ENCODE measurements around the gene NR2E1. TPM values are rescaled to one million over a fixed set of nuclear protein-coding genes. Genes with fewer than 3 reads are reported as not detected.

NR2E1 gene
- total RNA-seq, 1 experiment from 2014 or later = not detected

Other genes with a start within 250 kb of the NR2E1 start
- 68.0 to 97.6 TPM (median 71.2 TPM) in 3 replicates for gene SEC63, start 207.8 kb upstream of the NR2E1 start, total RNA-seq (2021)
- gene OSTM1, start 91.3 kb upstream of the NR2E1 start, total RNA-seq (2021) = 25.3 to 34.1 TPM (median 27.6 TPM) in 3 replicates
- 65.1 to 66.1 TPM (median 65.5 TPM) in 3 replicates for gene SNX3, start 95.0 kb downstream of the NR2E1 start, total RNA-seq (2021)
- gene AFG1L, start 129.0 kb downstream of the NR2E1 start, total RNA-seq (2021) = 7.2 to 8.7 TPM (median 7.9 TPM) in 3 replicates

All from WTC11 (cell line).